ENCODE data around the gene CORO2A.
"Not testable (repeated sequence)": the region's sequence is repeated elsewhere in the genome, so short reads cannot be mapped to it uniquely, and the experiment has no call there.

CORO2A gene

GRCh38 chr9:98101868-98102273 is 90.6 kb downstream of the CORO2A start:
- DNase-seq: peak; percentile 89

GRCh38 chr9:98101416-98101815 is 91.0 kb downstream of the CORO2A start:
- no peak for DNase-seq

- DNase-seq: no peak
These were observed 92.0 kb downstream of the CORO2A start for GRCh38 chr9:98100456-98100855.

GRCh38 chr9:98099898-98100297 is 92.5 kb downstream of the CORO2A start:
- no peak for DNase-seq

- DNase-seq: no peak
These were observed 93.1 kb downstream of the CORO2A start for GRCh38 chr9:98099346-98099745.

- DNase-seq: no peak
These were observed 94.6 kb downstream of the CORO2A start for GRCh38 chr9:98097836-98098235.

GRCh38 chr9:98096091-98096490 is 96.3 kb downstream of the CORO2A start:
- DNase-seq: no peak

- no peak for DNase-seq
These were observed 97.0 kb downstream of the CORO2A start for GRCh38 chr9:98095401-98095800.

- DNase-seq: no peak
These were observed 97.6 kb downstream of the CORO2A start for GRCh38 chr9:98094851-98095250.

GRCh38 chr9:98094316-98094715 is 98.1 kb downstream of the CORO2A start:
- DNase-seq: no peak

- peak; percentile 72 for DNase-seq
These were observed 99.9 kb downstream of the CORO2A start for GRCh38 chr9:98092613-98092931.

GRCh38 chr9:98091735-98092612 is 100.5 kb downstream of the CORO2A start:
- peak; percentile 12 for DNase-seq

GRCh38 chr9:98090674-98091073 is 101.8 kb downstream of the CORO2A start:
- not testable (repeated sequence) for DNase-seq

GRCh38 chr9:98087420-98088354 is 104.8 kb downstream of the CORO2A start:
- DNase-seq: no peak

GRCh38 chr9:98086461-98086860 is 106.0 kb downstream of the CORO2A start:
- no peak for DNase-seq

- DNase-seq: no peak
These were observed 106.5 kb downstream of the CORO2A start for GRCh38 chr9:98085944-98086343.

GRCh38 chr9:98085058-98085457 is 107.4 kb downstream of the CORO2A start:
- no peak for DNase-seq

- no peak for DNase-seq
These were observed 108.0 kb downstream of the CORO2A start for GRCh38 chr9:98084396-98084795.

GRCh38 chr9:98083566-98084183 is 108.8 kb downstream of the CORO2A start:
- no peak for DNase-seq

GRCh38 chr9:98083061-98083501 is 109.4 kb downstream of the CORO2A start:
- peak; percentile 89 for DNase-seq

GRCh38 chr9:98081477-98082219 is 110.8 kb downstream of the CORO2A start:
- peak; percentile 41 for DNase-seq

- no peak for DNase-seq
These were observed 111.7 kb downstream of the CORO2A start for GRCh38 chr9:98080780-98081179.

GRCh38 chr9:98080326-98080725 is 112.1 kb downstream of the CORO2A start:
- DNase-seq: no peak
